Stimulated activated CD8-positive, alpha-beta memory T cell treated with anti-CD3 and anti-CD28 coated beads, Interleukin-4, amount 100 ng/mL, for 4 hours (primary cell): ENCODE results near the gene DALRD3.

Source experiments
- DNase-seq, 2 donors: peaks; one replicate each; pipeline ENCODE4 v3.0.0-alpha.2; 2020; ENCODE audit warnings: low read depth in 2 of 2, low spot score in 1 of 2

The DALRD3 gene

GRCh38 chr3:49006408-49007067 lies 11.8 kb downstream of the DALRD3 start:
- DNase-seq, result no peak

- DNase-seq, result no peak
Measured at GRCh38 chr3:49005998-49006397, 12.4 kb downstream of the DALRD3 start.

- DNase-seq, result no peak
Measured at GRCh38 chr3:49005303-49005680, 13.1 kb downstream of the DALRD3 start.

- no peak for DNase-seq
Measured at GRCh38 chr3:49004352-49005302, 13.8 kb downstream of the DALRD3 start.

GRCh38 chr3:49001155-49001554 lies 17.2 kb downstream of the DALRD3 start:
- DNase-seq, result no peak

- no peak for DNase-seq
Measured at GRCh38 chr3:48999085-48999858, 19.1 kb downstream of the DALRD3 start.

GRCh38 chr3:48997714-48998637 lies 20.4 kb downstream of the DALRD3 start:
- no peak for DNase-seq

- DNase-seq, result no peak
Measured at GRCh38 chr3:48997102-48997635, 21.2 kb downstream of the DALRD3 start.

GRCh38 chr3:48996640-48997039 lies 21.7 kb downstream of the DALRD3 start:
- DNase-seq, result no peak

- DNase-seq, result no peak
Measured at GRCh38 chr3:48993834-48994233, 24.5 kb downstream of the DALRD3 start.

- no peak for DNase-seq
Measured at GRCh38 chr3:48991851-48992545, 26.4 kb downstream of the DALRD3 start.

- no peak for DNase-seq
Measured at GRCh38 chr3:48990636-48991469, 27.5 kb downstream of the DALRD3 start.

- peak; percentile 69 to 79 for DNase-seq
Measured at GRCh38 chr3:48989796-48990635, 28.4 kb downstream of the DALRD3 start, which contains the start of gene P4HTM. Gene P4HTM, plus strand, starts transcription at chr3:48990241. Its CDS starts 16 bp downstream, at chr3:48990257.

- no peak for DNase-seq
Measured at GRCh38 chr3:48989126-48989795, 29.1 kb downstream of the DALRD3 start.

GRCh38 chr3:48985831-48986376 lies 32.5 kb downstream of the DALRD3 start:
- no peak for DNase-seq

- DNase-seq, result no peak
Measured at GRCh38 chr3:48984663-48985062, 33.7 kb downstream of the DALRD3 start.

- no peak for DNase-seq
Measured at GRCh38 chr3:48983096-48983495, 35.3 kb downstream of the DALRD3 start.
